D721Med (cell line): ENCODE results near the gene FLT3.

Experiments used
- DNase-seq: peaks from one replicate; pipeline ENCODE4 v3.0.0; 2011; ENCODE audit warnings: low spot score; ENCODE audit not compliant: insufficient read length
- FAIRE-seq: peaks from 2 replicates; lab custom pipeline; 2011; peaks lifted over from hg19 to GRCh38; lab: Jason Lieb, UNC
- TF ChIP-seq, protein P1 (sequence below): IDR thresholded peaks from 2 replicates; pipeline ENCODE4 v1.5.1; 2012; ENCODE audit warnings: mild to moderate bottlenecking, control low read depth; ENCODE audit not compliant: insufficient read depth; ENCODE audit errors: missing control alignments

Gene FLT3

DNA sequence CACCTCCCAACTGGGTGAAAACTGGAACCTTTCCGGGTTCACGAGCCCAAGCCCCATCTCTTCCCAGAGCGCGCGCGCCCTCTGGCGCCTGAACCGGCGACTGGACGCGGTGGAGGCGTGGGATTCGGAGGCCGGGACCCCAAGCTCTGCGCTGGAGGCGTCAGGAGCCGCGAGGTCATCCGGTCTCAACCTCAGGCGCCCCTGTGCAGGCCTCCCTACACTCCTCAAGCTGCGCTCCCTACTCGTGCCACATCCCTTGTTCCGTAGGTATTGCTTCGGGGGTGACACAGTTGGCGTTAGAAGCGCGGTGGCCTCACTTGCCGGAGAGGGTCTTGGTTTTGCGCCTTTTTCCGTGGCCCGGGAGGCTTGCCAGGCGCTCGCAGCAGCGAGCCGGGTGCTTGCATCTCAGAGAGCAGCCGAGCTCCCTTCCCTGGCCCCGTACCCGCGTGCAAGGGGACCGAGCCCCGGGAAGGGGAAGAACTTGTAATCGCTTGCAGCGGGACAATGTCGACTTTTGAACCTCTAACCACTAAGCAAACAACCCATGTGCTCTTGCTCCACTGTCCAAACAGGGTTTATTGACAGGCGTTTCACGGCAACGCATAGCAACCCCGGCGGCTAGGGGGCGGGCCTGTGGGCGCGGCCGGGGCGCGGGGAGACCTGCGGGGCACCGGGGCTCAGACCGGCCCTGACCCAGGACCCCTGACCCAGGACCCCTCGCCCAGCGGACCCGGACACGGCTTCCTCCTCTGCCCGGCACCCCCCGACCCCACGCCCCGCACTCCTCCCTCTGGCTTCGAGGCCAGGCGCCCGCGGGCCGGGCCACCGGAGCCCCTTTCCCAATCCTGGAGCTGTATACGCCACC, 139.8 kb downstream of the FLT3 start:
- TF ChIP-seq, protein P1, sequence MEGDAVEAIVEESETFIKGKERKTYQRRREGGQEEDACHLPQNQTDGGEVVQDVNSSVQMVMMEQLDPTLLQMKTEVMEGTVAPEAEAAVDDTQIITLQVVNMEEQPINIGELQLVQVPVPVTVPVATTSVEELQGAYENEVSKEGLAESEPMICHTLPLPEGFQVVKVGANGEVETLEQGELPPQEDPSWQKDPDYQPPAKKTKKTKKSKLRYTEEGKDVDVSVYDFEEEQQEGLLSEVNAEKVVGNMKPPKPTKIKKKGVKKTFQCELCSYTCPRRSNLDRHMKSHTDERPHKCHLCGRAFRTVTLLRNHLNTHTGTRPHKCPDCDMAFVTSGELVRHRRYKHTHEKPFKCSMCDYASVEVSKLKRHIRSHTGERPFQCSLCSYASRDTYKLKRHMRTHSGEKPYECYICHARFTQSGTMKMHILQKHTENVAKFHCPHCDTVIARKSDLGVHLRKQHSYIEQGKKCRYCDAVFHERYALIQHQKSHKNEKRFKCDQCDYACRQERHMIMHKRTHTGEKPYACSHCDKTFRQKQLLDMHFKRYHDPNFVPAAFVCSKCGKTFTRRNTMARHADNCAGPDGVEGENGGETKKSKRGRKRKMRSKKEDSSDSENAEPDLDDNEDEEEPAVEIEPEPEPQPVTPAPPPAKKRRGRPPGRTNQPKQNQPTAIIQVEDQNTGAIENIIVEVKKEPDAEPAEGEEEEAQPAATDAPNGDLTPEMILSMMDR = peak; percentile 22
- peak; percentile 19 for DNase-seq
- no peak for FAIRE-seq

DNA sequence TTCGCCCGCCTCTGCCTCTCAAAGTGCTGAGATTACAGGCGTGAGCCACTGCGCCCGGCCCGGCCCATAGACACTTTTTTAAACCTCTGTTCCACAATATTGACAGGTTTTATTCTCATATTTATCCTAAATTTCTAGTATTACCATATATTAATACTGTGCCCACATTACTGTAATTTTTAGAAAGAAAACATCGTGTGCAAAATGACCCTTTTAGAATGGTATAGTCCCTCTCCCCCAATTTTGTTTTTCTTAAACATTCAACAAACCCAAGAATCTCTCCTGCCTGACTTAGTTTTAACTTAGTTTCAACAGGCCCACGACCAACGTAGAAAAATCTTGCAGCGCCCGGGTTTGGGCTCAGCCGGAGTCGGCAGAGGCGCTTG, 140.4 kb downstream of the FLT3 start:
- TF ChIP-seq, protein P1 = no peak
- DNase-seq = no peak
- no peak for FAIRE-seq

DNA sequence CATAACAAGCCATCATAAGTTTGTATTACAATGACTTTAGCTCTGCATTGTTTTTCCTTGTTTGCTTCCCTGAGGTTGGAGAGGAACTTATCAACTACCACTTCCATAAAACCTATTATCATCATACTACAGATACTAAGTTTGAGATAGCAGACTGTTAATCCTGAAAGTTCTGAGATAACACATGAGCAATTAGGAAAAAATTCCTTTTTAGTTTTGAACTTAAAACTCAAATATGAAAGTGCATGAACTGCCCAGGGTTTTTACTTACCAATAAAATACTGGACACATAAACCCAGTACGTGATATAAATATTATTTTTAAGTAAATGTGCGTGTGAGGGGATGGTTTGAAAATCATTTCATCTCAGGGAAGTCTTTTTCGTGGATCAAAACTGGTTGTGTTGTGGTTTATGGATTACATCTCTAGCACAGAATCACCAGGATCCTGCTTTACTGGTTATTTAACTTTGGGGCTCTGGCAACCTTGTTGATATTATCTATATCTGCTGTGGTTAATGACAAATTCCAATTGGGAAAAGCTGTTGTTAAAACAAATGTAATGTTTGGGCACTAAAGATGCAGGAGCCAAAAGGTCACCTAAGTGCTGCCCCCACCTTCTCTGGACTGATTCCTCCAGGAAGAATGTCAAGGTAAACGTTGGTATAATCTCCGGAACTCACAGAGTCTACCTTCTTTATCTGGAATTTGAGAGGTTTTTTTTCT, 143.6 kb downstream of the FLT3 start:
- FAIRE-seq (no peak), DNase-seq (no peak)
- TF ChIP-seq, protein P1 = no peak

DNA sequence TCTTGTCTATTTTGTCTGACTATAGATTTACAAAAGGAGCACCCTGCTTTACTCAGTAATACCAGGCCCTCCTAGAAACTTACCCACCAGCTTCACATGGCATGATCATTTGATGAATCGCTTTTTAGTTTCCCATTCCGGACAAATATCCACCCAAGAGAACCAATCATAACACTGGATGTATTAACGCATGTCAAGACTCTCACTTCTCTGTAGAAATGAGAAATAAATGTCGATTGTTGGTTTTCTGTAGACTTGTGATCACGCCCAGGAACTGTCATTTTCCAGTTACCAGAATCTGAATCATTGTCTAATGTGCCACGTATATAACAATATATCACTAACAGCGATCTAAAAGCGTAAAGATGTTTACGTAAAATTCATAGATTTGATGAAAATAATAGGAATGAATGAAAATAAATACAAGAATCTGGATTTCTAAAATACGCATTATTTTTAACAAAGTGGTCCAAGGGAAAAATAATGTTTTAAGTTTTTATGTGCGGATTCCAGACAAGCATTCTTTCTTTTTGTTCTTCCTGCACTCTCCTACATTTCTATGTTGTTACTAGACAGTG, 145.3 kb downstream of the FLT3 start:
- TF ChIP-seq, protein P1 = no peak
- DNase-seq (no peak), FAIRE-seq (no peak)

DNA sequence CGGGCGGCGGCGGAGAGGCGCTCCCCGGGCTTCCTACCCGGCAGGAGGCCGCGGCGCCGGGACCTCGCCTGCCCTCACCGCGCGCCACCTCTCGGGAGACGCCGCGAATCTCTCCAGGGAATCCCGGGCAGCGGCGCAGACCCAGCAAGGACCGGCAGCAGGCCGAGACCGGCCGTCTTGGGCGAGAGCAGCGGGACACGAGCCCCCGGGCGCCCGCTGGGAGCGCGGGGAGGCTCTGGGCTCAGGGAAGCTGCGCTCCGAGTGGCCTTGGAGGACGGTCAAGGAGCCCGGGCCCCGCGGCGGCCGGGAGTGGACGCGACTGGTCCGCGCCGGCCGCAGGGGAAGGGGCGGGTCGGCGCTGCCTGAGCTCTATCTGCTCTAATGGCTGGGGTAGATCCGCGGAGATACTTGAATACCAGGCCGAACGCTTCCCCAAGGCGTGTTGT, 145.9 kb downstream of the FLT3 start:
- TF ChIP-seq, protein P1 = no peak
- no peak for FAIRE-seq
- no peak for DNase-seq

DNA sequence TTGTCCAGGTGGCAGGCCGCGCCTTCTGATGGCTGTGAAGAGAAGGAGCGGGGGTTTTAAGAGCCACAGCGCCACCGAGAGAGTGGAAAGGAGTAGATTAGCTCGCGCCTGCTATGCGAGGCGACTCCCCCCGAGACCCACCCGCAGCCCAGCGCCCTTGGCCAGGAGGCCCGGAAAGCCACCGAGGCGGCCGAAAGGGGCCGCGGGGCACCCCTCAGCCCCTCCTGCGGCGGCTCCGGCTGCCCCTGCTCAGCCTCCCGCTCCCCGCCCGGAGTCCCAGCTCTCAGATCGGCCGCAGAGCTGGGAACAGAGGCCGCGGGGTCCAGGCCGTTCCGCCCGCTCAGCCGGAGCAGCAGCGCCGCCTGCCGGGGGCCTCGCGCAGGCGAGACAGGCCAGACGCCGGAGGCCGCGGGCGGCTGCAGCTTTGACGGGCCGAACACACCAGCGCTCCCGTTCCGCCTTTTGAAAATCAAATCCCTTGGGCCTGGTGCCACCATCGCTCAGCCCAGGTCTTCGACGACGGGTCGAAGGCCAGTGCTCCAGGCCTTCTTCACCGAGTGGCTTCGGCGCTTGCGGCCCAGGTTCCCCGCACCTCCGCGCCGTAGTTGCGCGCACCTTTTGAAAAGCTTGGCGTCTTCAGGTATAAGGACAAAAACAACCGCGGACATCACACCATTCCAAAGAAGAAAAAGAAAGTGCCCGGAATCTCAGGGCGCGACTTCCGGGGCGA, 146.5 kb downstream of the FLT3 start:
- no peak for FAIRE-seq
- TF ChIP-seq, protein P1 = peak; percentile 67
- no peak for DNase-seq
